CD8-positive, alpha-beta memory T cell (primary cell): ENCODE data around the gene SOD3. TPM values are rescaled to one million over a fixed set of nuclear protein-coding genes. Genes with fewer than 3 reads are reported as not detected.
A peak's percentile ranks its signal among the peaks of the same experiment; 100 is the strongest.

ENCODE experiments used
- CTCF ChIA-PET: fragments of 350-600 bp; sonication (Branson Sonifier 250); formaldehyde crosslinking; loops from one replicate; lab custom pipeline; 2021; ENCODE audit warnings: antibody characterized with exemption; lab: Charles Lee
- POLR2A ChIA-PET: fragments of 350-600 bp; sonication (Branson Sonifier 250); formaldehyde crosslinking; loops from one replicate; lab custom pipeline; 2021; ENCODE audit warnings: antibody characterized with exemption; lab: Charles Lee
- DNase-seq, 5 donors: peaks; one replicate each; pipeline versions ENCODE4 v3.0.0 to v3.0.0-alpha.2; 2020 to 2022; ENCODE audit warnings: mixed read lengths in 1 of 5
- H3K27ac ChIP-seq: one replicate; pipeline ENCODE4 v1.7.0; 2013; ENCODE audit warnings: low read depth, mild to moderate bottlenecking, low read length, moderate library complexity
- H3K27me3 ChIP-seq: 2 replicates; pipeline ENCODE4 v1.7.0; 2013; ENCODE audit warnings: low read length, mild to moderate bottlenecking; ENCODE audit not compliant: insufficient read depth, poor library complexity, severe bottlenecking
- H3K36me3 ChIP-seq: 2 replicates; pipeline ENCODE4 v1.7.0; 2013; ENCODE audit warnings: mild to moderate bottlenecking, low read length, moderate library complexity; ENCODE audit not compliant: insufficient read depth
- H3K4me1 ChIP-seq: 2 replicates; pipeline ENCODE4 v1.7.0; 2013; ENCODE audit warnings: mild to moderate bottlenecking, low read length, moderate library complexity; ENCODE audit not compliant: insufficient read depth
- H3K4me3 ChIP-seq: 2 replicates; pipeline ENCODE4 v1.7.0; 2013; ENCODE audit warnings: mild to moderate bottlenecking, low read length
- H3K9me3 ChIP-seq: 2 replicates; pipeline ENCODE4 v1.7.0; 2013; ENCODE audit warnings: mild to moderate bottlenecking, low read length
- H3K27ac Mint-ChIP-seq, 8 donors: one replicate each; pipeline ENCODE4 v1.8.0; 2020 to 2021; ENCODE audit warnings: mixed read lengths in 8 of 8, mild to moderate bottlenecking in 6 of 8, inconsistent platforms in 3 of 8, moderate library complexity in 3 of 8
- H3K27me3 Mint-ChIP-seq, 2 donors: one replicate each; pipeline ENCODE4 v1.8.0; 2020 to 2021; ENCODE audit warnings: mixed read lengths in 2 of 2, mild to moderate bottlenecking in 1 of 2, moderate library complexity in 1 of 2
- H3K36me3 Mint-ChIP-seq, 3 donors: one replicate each; pipeline ENCODE4 v1.8.0; 2020 to 2021; ENCODE audit warnings: mixed read lengths in 3 of 3, inconsistent platforms in 1 of 3, mild to moderate bottlenecking in 1 of 3
- H3K4me1 Mint-ChIP-seq, 3 donors: one replicate each; pipeline ENCODE4 v1.8.0; 2020 to 2021; ENCODE audit warnings: mixed read lengths in 3 of 3, inconsistent platforms in 1 of 3, mild to moderate bottlenecking in 1 of 3
- H3K4me3 Mint-ChIP-seq, 7 donors: one replicate each; pipeline ENCODE4 v1.8.0; 2020 to 2021; ENCODE audit warnings: mixed read lengths in 7 of 7, mild to moderate bottlenecking in 6 of 7, moderate library complexity in 4 of 7, inconsistent platforms in 2 of 7
- H3K9me3 Mint-ChIP-seq, 5 donors: one replicate each; pipeline ENCODE4 v1.8.0; 2020 to 2022; ENCODE audit warnings: mixed read lengths in 5 of 5, mild to moderate bottlenecking in 3 of 5, moderate library complexity in 2 of 5, inconsistent platforms in 1 of 5
- polyA plus RNA-seq: library from polyadenylated mRNA; unstranded; fragments of 300-500 nt; fragmentation: Illumina TruSeq; gene quantifications from one replicate; pipeline ENCODE4 v1.2.3, GENCODE V29; 2021
- total RNA-seq, 2 experiments: library from RNA; stranded (reverse); gene quantifications; one replicate each; pipeline ENCODE4 v1.2.3, GENCODE V29; 2021

SOD3 gene
- total and polyA plus RNA-seq, 3 experiments from 2014 or later: not detected

- H3K36me3 ChIP-seq: no peaks in the 10 kb centered on the region
- H3K27ac Mint-ChIP-seq: no peak overlapping the region
- no peak overlapping the region for H3K27ac ChIP-seq
- H3K4me3 Mint-ChIP-seq: no peak overlapping the region
- no peaks in the 10 kb centered on the region for H3K27me3 ChIP-seq
- H3K4me1 ChIP-seq: no peaks in the 10 kb centered on the region
- ChIA-PET POLR2A (no interaction called here), CTCF (no interaction called here)
- no peaks in the 10 kb centered on the region for H3K36me3 Mint-ChIP-seq
- no peak for DNase-seq
- peaks cover 0 to 5% (median 0%) of the 10 kb centered on the region in 3 donors for H3K4me1 Mint-ChIP-seq
- peaks cover 5 to 46% of the 10 kb centered on the region in 2 donors for H3K27me3 Mint-ChIP-seq
- no peaks in the 10 kb centered on the region for H3K9me3 ChIP-seq
- H3K4me3 ChIP-seq: no peak overlapping the region
- peaks cover 0 to 9% (median 2%) of the 10 kb centered on the region in 5 donors for H3K9me3 Mint-ChIP-seq
These were observed 5.9 kb downstream of the SOD3 start for GRCh38 chr4:24801136-24801855.

- Mint-ChIP-seq H3K27me3 (peaks cover 5 to 46% of the 10 kb centered on the region in 2 donors), H3K9me3 (peaks cover 0 to 9% (median 4%) of the 10 kb centered on the region in 5 donors), H3K4me3 (no peak overlapping the region), H3K4me1 (peaks cover 0 to 5% (median 0%) of the 10 kb centered on the region in 3 donors), H3K36me3 (no peaks in the 10 kb centered on the region), H3K27ac (no peak overlapping the region)
- Histone ChIP-seq H3K36me3 (no peaks in the 10 kb centered on the region), H3K9me3 (no peaks in the 10 kb centered on the region), H3K4me1 (no peaks in the 10 kb centered on the region), H3K4me3 (no peak overlapping the region), H3K27ac (no peak overlapping the region), H3K27me3 (no peaks in the 10 kb centered on the region)
- POLR2A ChIA-PET: no interaction called here
- no peak for DNase-seq
- CTCF ChIA-PET: no interaction called here
These were observed 7.3 kb downstream of the SOD3 start for GRCh38 chr4:24802648-24803047.

- Mint-ChIP-seq H3K4me1 (peaks cover 0 to 5% (median 0%) of the 10 kb centered on the region in 3 donors), H3K36me3 (no peaks in the 10 kb centered on the region), H3K27me3 (peaks cover 3 to 31% of the 10 kb centered on the region in 2 donors), H3K27ac (no peak overlapping the region), H3K9me3 (peaks cover 0 to 4% (median 1%) of the 10 kb centered on the region in 5 donors), H3K4me3 (no peak overlapping the region)
- Histone ChIP-seq H3K4me1 (no peaks in the 10 kb centered on the region), H3K36me3 (no peaks in the 10 kb centered on the region), H3K9me3 (no peaks in the 10 kb centered on the region), H3K27me3 (no peaks in the 10 kb centered on the region), H3K4me3 (no peak overlapping the region), H3K27ac (no peak overlapping the region)
- ChIA-PET POLR2A (no interaction called here), CTCF (no interaction called here)
- no peak for DNase-seq
These were observed 9.7 kb downstream of the SOD3 start for GRCh38 chr4:24805067-24805466.

GRCh38 chr4:24805566-24805965, 10.2 kb downstream of the SOD3 start:
- H3K9me3 ChIP-seq: no peaks in the 10 kb centered on the region
- no peaks in the 10 kb centered on the region for H3K36me3 ChIP-seq
- no peak overlapping the region for H3K27ac Mint-ChIP-seq
- no peak overlapping the region for H3K4me3 ChIP-seq
- H3K4me3 Mint-ChIP-seq: no peak overlapping the region
- peaks cover 0 to 2% (median 1%) of the 10 kb centered on the region in 5 donors for H3K9me3 Mint-ChIP-seq
- CTCF ChIA-PET: no interaction called here
- H3K36me3 Mint-ChIP-seq: no peaks in the 10 kb centered on the region
- POLR2A ChIA-PET: no interaction called here
- H3K4me1 Mint-ChIP-seq: peaks cover 0 to 5% (median 0%) of the 10 kb centered on the region in 3 donors
- H3K4me1 ChIP-seq: no peaks in the 10 kb centered on the region
- no peaks in the 10 kb centered on the region for H3K27me3 ChIP-seq
- peaks cover 3 to 26% of the 10 kb centered on the region in 2 donors for H3K27me3 Mint-ChIP-seq
- no peak overlapping the region for H3K27ac ChIP-seq
- no peak for DNase-seq

- no peak overlapping the region for H3K27ac ChIP-seq
- Mint-ChIP-seq H3K36me3 (no peaks in the 10 kb centered on the region), H3K4me1 (peaks cover 0 to 5% (median 0%) of the 10 kb centered on the region in 3 donors), H3K4me3 (no peak overlapping the region), H3K27me3 (peaks cover 5 to 18% of the 10 kb centered on the region in 2 donors), H3K27ac (no peak overlapping the region), H3K9me3 (peaks cover 0 to 2% (median 0%) of the 10 kb centered on the region in 5 donors)
- DNase-seq: no peak
- H3K4me3 ChIP-seq: no peak overlapping the region
- H3K27me3 ChIP-seq: no peaks in the 10 kb centered on the region
- H3K4me1 ChIP-seq: no peaks in the 10 kb centered on the region
- no peaks in the 10 kb centered on the region for H3K36me3 ChIP-seq
- H3K9me3 ChIP-seq: no peaks in the 10 kb centered on the region
- CTCF ChIA-PET: no interaction called here
- POLR2A ChIA-PET: no interaction called here
These were observed 11.0 kb downstream of the SOD3 start for GRCh38 chr4:24806206-24806990.

- Mint-ChIP-seq H3K27me3 (peaks cover 5 to 7% of the 10 kb centered on the region in 2 donors), H3K9me3 (peaks cover 0 to 4% (median 0%) of the 10 kb centered on the region in 5 donors), H3K4me3 (peak overlapping the region in 1 of 7 donors; percentile 44), H3K4me1 (peaks cover 0 to 5% (median 0%) of the 10 kb centered on the region in 3 donors), H3K27ac (no peak overlapping the region), H3K36me3 (no peaks in the 10 kb centered on the region)
- no peaks in the 10 kb centered on the region for H3K27me3 ChIP-seq
- DNase-seq: no peak
- no peaks in the 10 kb centered on the region for H3K4me1 ChIP-seq
- ChIA-PET CTCF (no interaction called here), POLR2A (no interaction called here)
- no peak overlapping the region for H3K27ac ChIP-seq
- no peak overlapping the region for H3K4me3 ChIP-seq
- H3K36me3 ChIP-seq: no peaks in the 10 kb centered on the region
- no peaks in the 10 kb centered on the region for H3K9me3 ChIP-seq
These were observed 12.2 kb downstream of the SOD3 start for GRCh38 chr4:24807611-24808010.

GRCh38 chr4:24808261-24808660, 12.9 kb downstream of the SOD3 start:
- Mint-ChIP-seq H3K27me3 (peaks cover 1 to 5% of the 10 kb centered on the region in 2 donors), H3K4me3 (no peak overlapping the region), H3K9me3 (peaks cover 0 to 5% (median 0%) of the 10 kb centered on the region in 5 donors), H3K27ac (no peak overlapping the region), H3K36me3 (no peaks in the 10 kb centered on the region), H3K4me1 (peaks cover 0 to 5% (median 0%) of the 10 kb centered on the region in 3 donors)
- H3K27me3 ChIP-seq: no peaks in the 10 kb centered on the region
- no peak overlapping the region for H3K27ac ChIP-seq
- H3K4me1 ChIP-seq: no peaks in the 10 kb centered on the region
- H3K36me3 ChIP-seq: no peaks in the 10 kb centered on the region
- ChIA-PET POLR2A (no interaction called here), CTCF (no interaction called here)
- no peak overlapping the region for H3K4me3 ChIP-seq
- no peak for DNase-seq
- no peaks in the 10 kb centered on the region for H3K9me3 ChIP-seq

- H3K4me3 Mint-ChIP-seq: peak overlapping the region in 1 of 7 donors; percentile 48
- H3K36me3 Mint-ChIP-seq: no peaks in the 10 kb centered on the region
- peaks cover 0 to 5% of the 10 kb centered on the region in 2 donors for H3K27me3 Mint-ChIP-seq
- no peak overlapping the region for H3K27ac ChIP-seq
- no peaks in the 10 kb centered on the region for H3K27me3 ChIP-seq
- H3K4me3 ChIP-seq: no peak overlapping the region
- no peak overlapping the region for H3K27ac Mint-ChIP-seq
- no peak for DNase-seq
- no peaks in the 10 kb centered on the region for H3K9me3 ChIP-seq
- ChIA-PET CTCF (no interaction called here), POLR2A (no interaction called here)
- H3K9me3 Mint-ChIP-seq: peaks cover 0 to 5% (median 1%) of the 10 kb centered on the region in 5 donors
- peaks cover 0 to 5% (median 0%) of the 10 kb centered on the region in 3 donors for H3K4me1 Mint-ChIP-seq
- H3K36me3 ChIP-seq: no peaks in the 10 kb centered on the region
- no peaks in the 10 kb centered on the region for H3K4me1 ChIP-seq
These were observed 13.6 kb downstream of the SOD3 start for GRCh38 chr4:24808955-24809354.
